GM10248 (cell line): ENCODE measurements around the gene CRYGC.

ENCODE experiments used
- CTCF ChIA-PET: fragments of 300-600 bp; sonication (Branson Sonifier 250); formaldehyde crosslinking; extraction: SDS; loops from one replicate; lab custom pipeline; 2021; ENCODE audit warnings: antibody characterized with exemption; lab: Yijun Ruan, JAX
- POLR2A ChIA-PET: fragments of 350-650 bp; sonication (Branson Sonifier 250); formaldehyde crosslinking; extraction: SDS; loops from one replicate; lab custom pipeline; 2020; ENCODE audit warnings: antibody characterized with exemption; lab: Yijun Ruan, JAX
- DNase-seq: peaks from one replicate; pipeline ENCODE4 v3.0.0; 2012; ENCODE audit errors: extremely low spot score
- TF ChIP-seq, protein P1 (sequence below): IDR thresholded peaks from 2 replicates; pipeline ENCODE4 v1.5.1; 2012; ENCODE audit warnings: mild to moderate bottlenecking, low read depth; ENCODE audit errors: extremely low read depth, missing control alignments, control extremely low read depth

CRYGC gene, protein sequence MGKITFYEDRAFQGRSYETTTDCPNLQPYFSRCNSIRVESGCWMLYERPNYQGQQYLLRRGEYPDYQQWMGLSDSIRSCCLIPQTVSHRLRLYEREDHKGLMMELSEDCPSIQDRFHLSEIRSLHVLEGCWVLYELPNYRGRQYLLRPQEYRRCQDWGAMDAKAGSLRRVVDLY

DNA sequence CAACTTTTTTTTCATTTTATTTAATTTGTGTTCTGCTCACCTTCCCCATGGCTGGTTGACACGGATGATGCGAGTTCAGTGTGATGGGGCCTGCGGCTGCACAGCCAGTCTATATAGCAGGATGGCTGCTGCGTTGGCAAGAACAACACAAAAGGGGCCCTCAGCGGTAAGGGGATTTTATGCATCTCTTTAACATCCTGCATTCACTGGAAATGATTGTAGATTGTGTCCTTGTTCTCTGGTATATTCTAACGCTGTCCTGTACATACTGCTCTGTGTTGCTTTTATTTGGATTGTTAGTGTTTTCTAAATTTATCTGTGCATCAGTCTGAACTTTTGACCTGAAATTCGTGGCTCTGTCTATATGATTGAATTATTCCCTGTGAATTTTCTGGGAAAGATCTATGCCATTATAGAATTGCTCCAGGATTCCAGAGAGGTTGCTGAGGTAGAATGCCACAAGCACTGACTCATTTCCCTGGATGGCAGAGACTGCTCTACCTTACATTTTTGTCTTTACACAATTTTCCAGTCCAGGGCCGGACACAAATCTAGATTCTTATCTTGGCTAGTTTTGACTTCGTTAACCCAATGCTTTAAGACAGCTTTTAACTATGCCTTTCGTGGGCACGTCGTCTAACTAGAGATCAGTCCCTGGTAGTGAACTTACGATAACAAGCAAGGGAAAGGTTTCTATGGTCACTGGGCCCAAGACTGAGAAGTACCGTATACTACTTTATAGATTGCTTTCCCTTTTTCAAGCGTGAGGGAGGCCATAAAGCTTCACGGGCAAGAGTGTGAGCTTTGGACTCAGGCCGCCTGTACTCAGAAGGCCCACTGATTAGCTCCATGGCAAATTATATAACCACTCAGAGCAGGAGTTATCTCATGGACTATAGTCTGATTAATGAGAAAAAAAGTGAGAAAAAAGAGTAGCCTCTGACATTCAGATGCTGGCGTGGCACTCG is at the start of gene CRYGC:
TSS of gene CRYGC (minus strand) at position 85 of the 968 bp plus-strand sequence. CDS start at position 49, 36 bp downstream.
- no peak for DNase-seq
- TF ChIP-seq, protein P1, sequence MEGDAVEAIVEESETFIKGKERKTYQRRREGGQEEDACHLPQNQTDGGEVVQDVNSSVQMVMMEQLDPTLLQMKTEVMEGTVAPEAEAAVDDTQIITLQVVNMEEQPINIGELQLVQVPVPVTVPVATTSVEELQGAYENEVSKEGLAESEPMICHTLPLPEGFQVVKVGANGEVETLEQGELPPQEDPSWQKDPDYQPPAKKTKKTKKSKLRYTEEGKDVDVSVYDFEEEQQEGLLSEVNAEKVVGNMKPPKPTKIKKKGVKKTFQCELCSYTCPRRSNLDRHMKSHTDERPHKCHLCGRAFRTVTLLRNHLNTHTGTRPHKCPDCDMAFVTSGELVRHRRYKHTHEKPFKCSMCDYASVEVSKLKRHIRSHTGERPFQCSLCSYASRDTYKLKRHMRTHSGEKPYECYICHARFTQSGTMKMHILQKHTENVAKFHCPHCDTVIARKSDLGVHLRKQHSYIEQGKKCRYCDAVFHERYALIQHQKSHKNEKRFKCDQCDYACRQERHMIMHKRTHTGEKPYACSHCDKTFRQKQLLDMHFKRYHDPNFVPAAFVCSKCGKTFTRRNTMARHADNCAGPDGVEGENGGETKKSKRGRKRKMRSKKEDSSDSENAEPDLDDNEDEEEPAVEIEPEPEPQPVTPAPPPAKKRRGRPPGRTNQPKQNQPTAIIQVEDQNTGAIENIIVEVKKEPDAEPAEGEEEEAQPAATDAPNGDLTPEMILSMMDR = no peak
- CTCF ChIA-PET = interaction anchor here (1.1 kb wide), 1 partner anchor 11 kb away, joined by 4 read pairs; no protein-coding TSS in a partner anchor
- POLR2A ChIA-PET = no interaction called here

DNA sequence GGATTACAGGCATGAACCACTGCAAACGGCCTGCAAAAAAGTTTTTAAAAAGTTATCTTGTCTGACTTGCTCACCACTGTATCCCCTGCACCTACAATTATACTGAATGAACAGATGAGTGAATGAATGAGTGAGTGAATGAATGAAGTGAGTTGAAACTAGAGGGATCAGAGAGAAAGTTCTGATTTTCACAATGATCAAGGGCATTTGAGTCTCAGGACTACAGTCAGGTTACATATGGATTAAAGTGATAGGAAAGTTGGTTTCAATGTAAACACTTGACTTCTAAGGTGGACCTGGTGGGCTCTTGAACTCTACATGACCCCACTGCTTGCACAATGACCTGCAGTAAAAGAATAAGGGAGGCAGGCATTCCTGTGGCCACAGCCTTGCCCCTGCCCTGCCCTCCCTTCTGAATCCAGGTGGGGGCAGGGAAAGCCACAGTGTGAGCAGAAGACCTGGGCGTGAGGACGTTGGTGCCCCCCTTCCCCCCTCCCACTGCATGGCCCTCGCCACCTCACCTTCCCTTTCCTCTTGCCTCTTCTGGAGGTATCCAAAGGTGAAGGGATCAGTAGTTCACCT is 49.5 kb upstream of the CRYGC start:
- CTCF ChIA-PET = no interaction called here
- DNase-seq = no peak
- TF ChIP-seq, protein P1 = no peak
- POLR2A ChIA-PET = no interaction called here

DNA sequence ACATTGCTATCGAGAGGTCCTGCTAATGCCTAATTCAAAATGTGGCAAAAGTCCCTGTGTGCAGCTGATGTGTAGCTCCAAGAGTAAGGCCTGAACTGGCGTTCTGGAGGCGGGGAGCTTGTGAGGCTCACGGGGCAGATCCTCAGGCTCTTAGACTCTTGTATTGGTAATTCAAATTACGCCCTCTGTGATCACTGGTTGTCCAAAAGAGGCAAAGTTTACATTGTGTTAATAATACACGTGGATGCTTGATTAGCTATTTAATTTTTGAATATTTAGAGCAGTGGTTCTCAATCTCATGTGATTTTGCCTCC is 46.2 kb upstream of the CRYGC start:
- CTCF ChIA-PET = interaction anchor here (0.9 to 4.1 kb wide), 22 partner anchors 10 to 1155 kb away, joined by 3 to 39 read pairs (median 5); partner anchors contain the start of genes C2orf80 and IDH1
- POLR2A ChIA-PET = no interaction called here
- DNase-seq = no peak
- TF ChIP-seq, protein P1 = no peak

DNA sequence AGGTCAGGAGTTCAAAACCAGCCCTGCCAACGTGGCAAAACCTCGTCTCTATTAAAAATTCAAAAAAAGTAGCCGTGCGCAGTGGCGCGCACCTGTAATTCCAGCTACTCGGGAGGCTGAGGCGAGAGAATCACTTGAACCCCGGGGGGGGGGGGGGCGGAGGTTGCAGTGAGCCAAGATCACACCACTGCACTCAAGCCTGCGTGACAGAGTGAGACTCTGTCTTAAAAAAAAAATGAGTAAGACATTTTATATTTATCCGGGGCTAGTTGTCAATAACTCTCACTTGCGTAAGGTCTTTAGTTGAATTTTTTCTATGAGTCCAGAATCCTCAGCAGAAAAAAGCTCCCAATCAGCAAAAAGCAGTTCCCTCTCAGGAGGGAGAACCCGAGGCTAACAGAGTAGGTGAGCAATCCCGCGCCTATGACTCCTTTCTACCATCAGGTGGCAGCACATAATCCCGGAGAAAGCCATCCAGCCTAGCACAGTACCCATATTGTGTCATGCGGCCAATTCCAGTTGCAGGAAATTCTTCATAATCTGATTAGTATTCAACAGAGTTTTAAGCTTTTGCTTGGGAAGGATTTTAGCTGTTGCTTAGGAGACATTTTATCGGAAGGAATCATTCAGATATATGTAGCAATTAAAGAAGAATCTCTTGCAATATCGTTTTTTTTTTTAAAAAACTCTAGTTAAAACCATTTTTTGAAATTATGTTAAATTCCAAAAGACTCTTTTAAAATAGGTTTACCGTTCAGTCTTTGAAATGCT is 45.6 kb upstream of the CRYGC start:
- POLR2A ChIA-PET = no interaction called here
- DNase-seq = peak; percentile 79
- CTCF ChIA-PET = interaction anchor here (0.5 to 4.1 kb wide), 29 partner anchors 9 to 1156 kb away, joined by 3 to 39 read pairs (median 4); partner anchors contain the start of genes C2orf80 and IDH1

DNA sequence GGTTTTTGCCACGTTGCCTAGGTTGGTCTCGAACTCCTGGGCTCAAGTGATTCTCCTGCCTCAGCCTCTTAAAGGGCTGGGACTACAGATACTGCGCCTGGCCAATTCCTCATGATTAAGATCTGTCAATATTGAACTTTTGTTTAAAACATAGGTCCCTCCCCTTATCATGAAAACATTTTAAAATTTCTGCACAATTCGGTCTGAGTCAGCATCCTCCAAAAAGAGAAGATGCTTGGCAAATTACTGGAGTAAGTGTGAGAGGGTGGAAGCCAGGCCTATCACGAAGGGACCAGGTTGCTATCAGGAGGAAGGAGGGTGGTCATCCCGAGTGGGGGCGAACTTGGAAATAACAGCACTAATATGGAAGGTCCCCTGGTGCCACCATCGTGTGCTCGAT is 44.5 kb upstream of the CRYGC start:
- DNase-seq = no peak
- ChIA-PET CTCF (interaction anchor here (0.9 to 4.1 kb wide), 12 partner anchors 9 to 458 kb away, joined by 3 to 39 read pairs (median 6); partner anchors contain the start of gene IDH1), POLR2A (no interaction called here)
- TF ChIP-seq, protein P1 = no peak

More for the DNA sequence above, 45.6 kb upstream of the CRYGC start:
- TF ChIP-seq, protein P1 = peak; percentile 86

DNA sequence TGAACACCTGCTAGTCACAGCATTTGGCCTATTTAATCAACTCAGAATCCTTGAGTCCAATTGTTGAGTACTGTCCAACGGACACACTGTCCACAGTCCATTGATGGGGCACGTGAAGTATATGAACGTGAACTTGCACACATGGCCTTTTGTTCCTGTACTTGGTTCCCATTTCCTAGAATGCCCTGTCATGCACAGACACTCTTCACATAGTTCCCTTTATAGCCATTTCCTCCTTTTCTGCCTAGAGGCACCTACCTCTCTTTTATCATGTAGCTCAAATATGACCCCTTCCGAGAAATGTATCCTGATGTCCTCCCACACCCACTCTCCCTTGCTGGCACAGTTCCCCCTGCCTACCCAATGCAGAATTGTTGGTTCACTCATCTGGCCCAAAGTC is 42.5 kb upstream of the CRYGC start:
- TF ChIP-seq, protein P1 = no peak
- ChIA-PET CTCF (interaction anchor here (1.5 kb wide), 1 partner anchor 15 kb away, joined by 3 read pairs; no protein-coding TSS in a partner anchor), POLR2A (no interaction called here)
- no peak for DNase-seq
